Activated T-cell treated with anti-CD3 and anti-CD28 coated beads, Interleukin-2, amount 50 U/mL, for 72 hours (primary cell): Measurements from ENCODE around the gene MTCH1. TPM values are rescaled to one million over a fixed set of nuclear protein-coding genes. Genes with fewer than 3 reads are reported as not detected.
A peak's percentile ranks its signal among the peaks of the same experiment; 100 is the strongest.

Source experiments
- ATAC-seq, 2 donors: fragments of 150-1000 bp; cut with Tn5 transposase; replicated peaks in 1 of 2; 2 replicates each; pipeline ENCODE4 v1.10.0; 2021; ENCODE audit warnings: moderate library complexity in 2 of 2, mild to moderate bottlenecking in 1 of 2
- DNase-seq, 2 donors: peaks; one replicate each; pipeline ENCODE4 v3.0.0; 2021 to 2022; ENCODE audit warnings: mixed read lengths in 1 of 2
- H3K27ac Mint-ChIP-seq: one replicate; pipeline ENCODE4 v1.8.0; 2022; ENCODE audit warnings: mild to moderate bottlenecking, moderate library complexity, mixed read lengths
- H3K27me3 Mint-ChIP-seq: one replicate; pipeline ENCODE4 v1.8.0; 2022; ENCODE audit warnings: low read depth, mixed read lengths
- H3K36me3 Mint-ChIP-seq, 2 donors: one replicate each; pipeline ENCODE4 v1.8.0; 2022; ENCODE audit warnings: mixed read lengths in 2 of 2, mild to moderate bottlenecking in 1 of 2; ENCODE audit not compliant: insufficient read depth in 2 of 2
- H3K4me1 Mint-ChIP-seq: one replicate; pipeline ENCODE4 v1.8.0; 2022; ENCODE audit warnings: low read depth, mixed read lengths
- H3K4me3 Mint-ChIP-seq, 2 donors: one replicate each; pipeline ENCODE4 v1.8.0; 2022; ENCODE audit warnings: mild to moderate bottlenecking in 2 of 2, mixed read lengths in 2 of 2, moderate library complexity in 2 of 2
- H3K9me3 Mint-ChIP-seq, 2 donors: one replicate each; pipeline ENCODE4 v1.8.0; 2022; ENCODE audit warnings: mixed read lengths in 2 of 2
- total RNA-seq, 2 donors: library from RNA; stranded (reverse); gene quantifications; one replicate each; pipeline ENCODE4 v1.2.3, GENCODE V29; 2022

Gene MTCH1
- total RNA-seq, 2 donors from 2014 or later, result 116 to 149 TPM

- Mint-ChIP-seq H3K4me3 (no peak overlapping the region), H3K27ac (no peak overlapping the region), H3K4me1 (peaks cover 30% of the 10 kb centered on the region), H3K36me3 (peaks cover 0 to 15% of the 10 kb centered on the region in 2 donors), H3K9me3 (no peaks in the 10 kb centered on the region), H3K27me3 (no peaks in the 10 kb centered on the region)
- ATAC-seq, result no peak
- DNase-seq, result no peak
Measured at GRCh38 chr6:36977470-36977941, 8.5 kb downstream of the MTCH1 start.

- no peaks in the 10 kb centered on the region for H3K27me3 Mint-ChIP-seq
- H3K9me3 Mint-ChIP-seq, result no peaks in the 10 kb centered on the region
- H3K27ac Mint-ChIP-seq, result no peak overlapping the region
- DNase-seq (no peak), ATAC-seq (no peak)
- H3K4me3 Mint-ChIP-seq, result no peak overlapping the region
- H3K36me3 Mint-ChIP-seq, result peaks cover 0 to 17% of the 10 kb centered on the region in 2 donors
- peaks cover 29% of the 10 kb centered on the region for H3K4me1 Mint-ChIP-seq
Measured at GRCh38 chr6:36976931-36977330, 9.1 kb downstream of the MTCH1 start.

GRCh38 chr6:36976509-36976908 lies 9.5 kb downstream of the MTCH1 start:
- DNase-seq (no peak), ATAC-seq (no peak)
- peaks cover 2 to 17% of the 10 kb centered on the region in 2 donors for H3K36me3 Mint-ChIP-seq
- H3K4me1 Mint-ChIP-seq, result peaks cover 24% of the 10 kb centered on the region
- no peak overlapping the region for H3K27ac Mint-ChIP-seq
- no peak overlapping the region for H3K4me3 Mint-ChIP-seq
- H3K27me3 Mint-ChIP-seq, result no peaks in the 10 kb centered on the region
- H3K9me3 Mint-ChIP-seq, result no peaks in the 10 kb centered on the region

DNA sequence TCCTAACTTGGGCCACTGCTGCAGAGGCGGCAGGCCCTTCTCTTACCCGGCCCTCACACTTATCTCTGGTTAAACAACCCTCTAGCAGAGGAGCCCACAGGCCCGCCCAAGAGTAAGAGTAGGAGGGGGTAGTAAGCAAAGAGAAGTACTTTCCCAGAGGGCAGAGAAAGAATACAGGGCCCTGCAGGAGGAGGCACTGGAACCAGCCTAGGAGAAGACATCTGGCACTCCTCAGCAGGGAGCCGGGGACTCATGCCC lies 10.1 kb downstream of the MTCH1 start:
- no peak for DNase-seq
- no peak overlapping the region for H3K27ac Mint-ChIP-seq
- no peaks in the 10 kb centered on the region for H3K27me3 Mint-ChIP-seq
- H3K4me3 Mint-ChIP-seq, result no peak overlapping the region
- peaks cover 4 to 17% of the 10 kb centered on the region in 2 donors for H3K36me3 Mint-ChIP-seq
- no peaks in the 10 kb centered on the region for H3K9me3 Mint-ChIP-seq
- no peak for ATAC-seq
- H3K4me1 Mint-ChIP-seq, result peaks cover 21% of the 10 kb centered on the region

DNA sequence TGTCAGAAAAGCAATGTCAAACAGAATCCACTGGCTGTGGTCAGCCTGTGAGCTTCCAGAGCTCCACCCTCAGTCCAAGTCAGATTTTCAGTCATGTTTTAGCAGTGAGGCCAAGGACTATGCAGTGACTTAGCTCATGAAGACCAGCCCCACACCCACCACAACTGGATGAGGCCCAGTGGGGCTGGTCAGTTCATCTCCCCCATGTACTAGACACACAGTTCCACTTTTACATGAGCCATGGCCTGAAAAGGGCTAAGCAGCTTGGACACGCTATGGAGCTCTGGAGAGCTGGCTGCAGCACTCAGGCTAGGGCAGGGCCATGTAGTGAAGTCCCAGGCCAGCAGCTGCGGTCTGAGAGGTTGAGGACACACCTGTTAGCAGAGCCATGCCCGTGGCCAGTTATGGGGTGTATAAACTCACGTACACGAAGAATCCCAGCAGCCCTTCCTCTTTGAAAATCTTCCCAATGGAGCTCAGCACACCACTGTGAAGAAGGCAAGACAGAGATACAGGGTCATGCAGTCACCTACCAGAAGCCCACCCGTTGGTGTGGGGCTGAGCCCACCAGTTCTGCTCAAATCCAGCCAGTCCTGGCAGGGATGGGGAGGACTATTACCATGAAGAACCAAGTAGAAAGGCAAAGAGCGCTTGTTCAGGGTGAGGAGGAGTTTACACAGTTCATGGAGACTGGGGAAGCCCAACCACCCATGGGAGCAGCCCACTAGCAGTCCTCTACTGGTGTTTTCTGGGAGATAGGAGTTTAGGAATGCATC lies 10.6 kb downstream of the MTCH1 start:
- ATAC-seq, result no peak

DNA sequence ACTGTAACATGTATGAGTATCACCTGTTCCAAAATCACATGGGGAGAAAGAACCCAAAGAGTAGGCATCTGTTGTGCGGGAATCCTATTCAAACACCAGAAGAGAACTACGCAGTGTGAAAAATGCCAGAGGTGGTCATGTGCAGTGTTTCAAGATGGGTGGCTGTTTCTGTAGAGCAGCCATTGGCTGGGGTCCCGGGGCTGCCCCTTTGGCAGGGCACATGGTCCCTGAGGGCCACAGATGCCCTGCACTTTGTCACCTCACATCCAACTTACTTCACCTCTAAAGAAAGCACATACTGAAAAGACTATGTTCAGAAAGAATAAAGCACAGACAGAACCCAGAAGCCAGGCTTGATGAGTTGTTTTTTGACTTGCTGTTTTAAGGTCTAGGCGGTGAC lies 12.3 kb downstream of the MTCH1 start:
- Mint-ChIP-seq H3K27ac (no peak overlapping the region), H3K4me1 (no peaks in the 10 kb centered on the region), H3K27me3 (no peaks in the 10 kb centered on the region), H3K36me3 (peaks cover 6 to 19% of the 10 kb centered on the region in 2 donors), H3K4me3 (no peak overlapping the region), H3K9me3 (no peaks in the 10 kb centered on the region)
- no peak for DNase-seq
- ATAC-seq, result no peak

More for the DNA sequence above, 10.6 kb downstream of the MTCH1 start:
- Mint-ChIP-seq H3K36me3 (peaks cover 4 to 15% of the 10 kb centered on the region in 2 donors), H3K27ac (no peak overlapping the region), H3K4me3 (no peak overlapping the region), H3K4me1 (peaks cover 16% of the 10 kb centered on the region), H3K27me3 (no peaks in the 10 kb centered on the region), H3K9me3 (no peaks in the 10 kb centered on the region)
- DNase-seq, result no peak

DNA sequence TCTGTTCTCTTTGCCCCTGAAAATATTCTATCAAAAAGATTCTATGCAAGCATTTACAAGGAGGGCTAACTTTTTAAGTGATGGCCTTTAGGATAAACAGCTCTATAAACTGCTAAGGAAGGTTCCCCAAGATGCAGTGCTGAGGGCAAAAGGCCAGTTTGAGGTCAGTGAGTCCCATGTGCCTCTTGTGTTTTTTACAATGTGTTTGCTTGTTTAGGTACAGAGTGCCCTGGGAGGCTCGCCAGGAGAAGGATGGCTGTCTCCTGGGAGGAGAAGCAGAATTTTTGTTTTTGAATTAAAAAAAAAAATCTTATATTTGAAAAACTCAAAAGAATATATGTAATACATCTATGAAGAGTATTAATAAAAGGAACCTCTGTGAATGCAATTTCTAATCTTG lies 12.8 kb downstream of the MTCH1 start:
- H3K27me3 Mint-ChIP-seq, result no peaks in the 10 kb centered on the region
- no peak for DNase-seq
- H3K4me3 Mint-ChIP-seq, result no peak overlapping the region
- H3K27ac Mint-ChIP-seq, result no peak overlapping the region
- no peaks in the 10 kb centered on the region for H3K4me1 Mint-ChIP-seq
- peaks cover 6 to 18% of the 10 kb centered on the region in 2 donors for H3K36me3 Mint-ChIP-seq
- H3K9me3 Mint-ChIP-seq, result no peaks in the 10 kb centered on the region
- no peak for ATAC-seq

- H3K4me3 Mint-ChIP-seq, result no peak overlapping the region
- H3K27me3 Mint-ChIP-seq, result no peaks in the 10 kb centered on the region
- H3K4me1 Mint-ChIP-seq, result no peaks in the 10 kb centered on the region
- no peaks in the 10 kb centered on the region for H3K9me3 Mint-ChIP-seq
- peaks cover 8 to 20% of the 10 kb centered on the region in 2 donors for H3K36me3 Mint-ChIP-seq
- no peak for DNase-seq
- H3K27ac Mint-ChIP-seq, result peak overlapping the region; percentile 65
- ATAC-seq, result no peak
Measured at GRCh38 chr6:36971921-36972673, 13.9 kb downstream of the MTCH1 start.

- Mint-ChIP-seq H3K4me3 (no peak overlapping the region), H3K9me3 (no peaks in the 10 kb centered on the region), H3K4me1 (no peaks in the 10 kb centered on the region), H3K27ac (peak overlapping the region; percentile 31), H3K36me3 (peaks cover 8 to 20% of the 10 kb centered on the region in 2 donors), H3K27me3 (no peaks in the 10 kb centered on the region)
- DNase-seq (no peak), ATAC-seq (no peak)
Measured at GRCh38 chr6:36970892-36971842, 14.8 kb downstream of the MTCH1 start.

DNA sequence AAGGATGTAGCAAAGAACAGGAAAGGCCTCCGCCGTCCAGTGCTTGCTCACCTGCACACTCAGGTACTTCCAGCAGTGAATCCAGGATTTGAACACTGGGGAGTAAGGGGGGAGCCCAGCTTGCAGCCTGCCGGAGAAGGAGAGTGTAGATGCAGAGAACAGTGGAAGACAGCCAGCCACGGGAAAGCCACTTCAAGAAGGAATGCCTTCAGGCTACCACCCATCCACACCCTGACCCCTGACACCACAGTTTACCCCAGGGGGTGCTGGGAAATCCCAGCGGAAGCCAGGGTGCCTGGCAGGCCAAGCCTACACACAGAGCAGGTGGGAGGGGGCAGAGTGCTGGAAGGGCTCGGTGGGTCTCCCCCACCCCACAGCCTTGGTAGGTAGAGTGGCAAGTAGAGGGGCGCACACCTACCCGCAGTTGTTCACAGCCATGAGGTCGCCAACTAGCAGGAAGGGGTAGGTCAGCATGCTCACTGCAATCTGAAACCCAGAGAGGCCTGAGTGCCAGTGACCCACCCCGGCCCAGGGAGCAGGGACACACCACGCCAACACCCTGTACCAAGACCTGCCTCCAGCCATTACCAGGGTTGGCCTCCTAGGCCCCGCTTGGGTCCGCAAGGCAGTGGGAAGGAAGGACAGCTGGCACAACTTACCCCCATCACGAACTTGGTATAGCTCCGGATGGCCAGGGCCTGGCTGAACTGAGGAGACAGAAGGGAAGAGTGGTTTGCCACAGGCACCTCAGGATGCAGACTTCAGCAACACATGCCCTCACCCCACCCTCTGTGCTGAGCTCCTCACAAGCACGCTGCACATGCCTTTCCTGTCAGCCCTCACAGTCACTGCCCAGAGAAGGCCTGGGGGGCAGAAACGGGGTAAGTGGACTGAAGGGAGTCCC lies 15.8 kb downstream of the MTCH1 start:
- H3K27ac Mint-ChIP-seq, result peak overlapping the region; percentile 48

GRCh38 chr6:36969240-36969691 lies 16.7 kb downstream of the MTCH1 start:
- Mint-ChIP-seq H3K36me3 (peaks cover 8 to 17% of the 10 kb centered on the region in 2 donors), H3K9me3 (no peaks in the 10 kb centered on the region), H3K4me1 (peaks cover 11% of the 10 kb centered on the region), H3K4me3 (no peak overlapping the region), H3K27ac (no peak overlapping the region), H3K27me3 (no peaks in the 10 kb centered on the region)
- no peak for DNase-seq
- no peak for ATAC-seq

More for the DNA sequence above, 15.8 kb downstream of the MTCH1 start:
- no peak overlapping the region for H3K4me3 Mint-ChIP-seq
- H3K9me3 Mint-ChIP-seq, result no peaks in the 10 kb centered on the region
- peaks cover 8 to 17% of the 10 kb centered on the region in 2 donors for H3K36me3 Mint-ChIP-seq
- no peak for ATAC-seq
- DNase-seq, result no peak
- no peaks in the 10 kb centered on the region for H3K27me3 Mint-ChIP-seq
- H3K4me1 Mint-ChIP-seq, result peaks cover 4% of the 10 kb centered on the region
